GM12878 (cell line): ENCODE data around the gene LHX6. TPM values are rescaled to one million over a fixed set of nuclear protein-coding genes. Genes with fewer than 3 reads are reported as not detected.

ENCODE experiments used
- ATAC-seq: fragments of 200-7000 bp; cut with Tn5 transposase; 3 replicates; pipeline ENCODE4 v1.9.1; 2020; ENCODE audit warnings: mild to moderate bottlenecking, moderate library complexity
- BruUV-seq: library from RNA; stranded (reverse); fragments of 400-500 nt; replicated peaks from 2 replicates; lab custom pipeline; 2021; lab: Mats Ljungman, UMichigan
- CTCF ChIA-PET: fragments of 300-600 bp; sonication (Branson Sonifier 250); formaldehyde crosslinking; extraction: SDS; loops from one replicate; lab custom pipeline; 2021; ENCODE audit warnings: inconsistent platforms; lab: Yijun Ruan, JAX
- POLR2A ChIA-PET: fragments of 350-600 bp; formaldehyde crosslinking; extraction: SDS; loops from one replicate; lab custom pipeline; 2021; ENCODE audit warnings: inconsistent platforms; lab: Charles Lee
- RAD21 ChIA-PET: fragments of 300-600 bp; sonication (Branson Sonifier 250); formaldehyde crosslinking; loops from one replicate; lab custom pipeline; 2023; ENCODE audit warnings: antibody characterized with exemption; ENCODE audit not compliant: unreplicated experiment; lab: Charles Lee
- SMC1A ChIA-PET: fragments of 300-600 bp; sonication (Branson Sonifier 250); formaldehyde crosslinking; loops from one replicate; lab custom pipeline; 2023; ENCODE audit not compliant: unreplicated experiment, uncharacterized antibody; lab: Charles Lee
- DNase-seq: peaks from one replicate; pipeline ENCODE4 v3.0.0-alpha.2; 2011; ENCODE audit warnings: low read depth, low spot score
- FAIRE-seq: peaks from 3 replicates; lab custom pipeline; 2011; peaks lifted over from hg19 to GRCh38; lab: Jason Lieb, UNC
- H2AFZ ChIP-seq: 2 replicates; pipeline ENCODE4 v1.6.0; 2011; ENCODE audit warnings: low read depth, low read length, control low read depth; ENCODE audit not compliant: control insufficient read depth
- H3K27ac ChIP-seq: 2 replicates; pipeline ENCODE4 v1.5.1; 2011; ENCODE audit warnings: control low read depth; ENCODE audit not compliant: control insufficient read depth, insufficient read depth
- H3K27me3 ChIP-seq, 2 experiments: replicated peaks in 1 of 2; 2 replicates each; pipeline versions ENCODE4 v1.6.0 to v1.6.1; 2011; ENCODE audit warnings: low read length in 1 of 2; ENCODE audit not compliant: control insufficient read depth in 2 of 2, insufficient read depth in 2 of 2
- H3K36me3 ChIP-seq, 2 experiments: 2 replicates each; pipeline ENCODE4 v1.5.1; 2011; ENCODE audit warnings: low read length in 1 of 2; ENCODE audit not compliant: control insufficient read depth in 2 of 2, insufficient read depth in 2 of 2
- H3K4me1 ChIP-seq: 2 replicates; pipeline ENCODE4 v1.6.1; 2011; ENCODE audit warnings: mild to moderate bottlenecking, low read length, moderate library complexity, mixed read lengths; ENCODE audit not compliant: control insufficient read depth, insufficient read depth
- H3K4me2 ChIP-seq: 2 replicates; pipeline ENCODE4 v1.6.0; 2011; ENCODE audit warnings: control low read depth; ENCODE audit not compliant: control insufficient read depth, insufficient read depth
- H3K4me3 ChIP-seq: fragments of 200-600 bp; sonication (generic); 2 replicates; pipeline ENCODE4 v1.5.1; 2016
- H3K79me2 ChIP-seq: 2 replicates; pipeline ENCODE4 v1.6.0; 2011; ENCODE audit warnings: low read length; ENCODE audit not compliant: control insufficient read depth, insufficient read depth
- H3K9ac ChIP-seq: 2 replicates; pipeline ENCODE4 v1.8.0; 2011; ENCODE audit warnings: low read length, control low read depth, mixed read lengths; ENCODE audit not compliant: control insufficient read depth, insufficient read depth
- H3K9me3 ChIP-seq: replicated peaks from 3 replicates; pipeline ENCODE4 v1.5.1; 2011; ENCODE audit warnings: mild to moderate bottlenecking, low read length; ENCODE audit not compliant: control insufficient read depth, insufficient read depth
- H4K20me1 ChIP-seq: 2 replicates; pipeline ENCODE4 v1.6.0; 2011; ENCODE audit not compliant: control insufficient read depth, insufficient read depth
- ATF7 ChIP-seq: fragments of 450-650 bp; IDR thresholded peaks from 2 replicates; pipeline ENCODE4 v1.6.1; 2016; ENCODE audit warnings: low read depth, mild to moderate bottlenecking
- CBX3 ChIP-seq: fragments of 200-600 bp; sonication (generic); IDR thresholded peaks from 2 replicates; pipeline ENCODE4 v1.6.1; 2016; ENCODE audit warnings: low read depth, borderline replicate concordance
- CHD1 ChIP-seq: IDR thresholded peaks from 2 replicates; pipeline ENCODE4 v1.6.1; 2012; ENCODE audit warnings: low read depth, low read length, improper control_type of control experiment
- E2F8 ChIP-seq: fragments of 450-650 bp; IDR thresholded peaks from 2 replicates; pipeline ENCODE4 v1.6.1; 2018; ENCODE audit warnings: mild to moderate bottlenecking, low read depth, moderate library complexity; ENCODE audit not compliant: partially characterized antibody
- ETV6 ChIP-seq, 2 experiments: fragments of 450-650 bp in 1 of 2; IDR thresholded peaks in 1 of 2; conservative IDR thresholded peaks in 1 of 2; 2 replicates each; pipeline ENCODE4 v1.6.1; 2014; ENCODE audit warnings: antibody characterized with exemption in 1 of 2, borderline replicate concordance in 1 of 2, low read depth in 1 of 2, mild to moderate bottlenecking in 1 of 2, moderate library complexity in 1 of 2
- HDAC2 ChIP-seq: fragments of 200-600 bp; sonication (generic); IDR thresholded peaks from 2 replicates; pipeline ENCODE4 v1.6.1; 2017
- IRF3 ChIP-seq: fragments of 450-650 bp; IDR thresholded peaks from 2 replicates; pipeline ENCODE4 v1.6.1; 2014; ENCODE audit warnings: mild to moderate bottlenecking
- IRF4 ChIP-seq: IDR thresholded peaks from 2 replicates; pipeline ENCODE4 v1.6.1; 2011; ENCODE audit warnings: low read depth, low read length
- MYB ChIP-seq: fragments of 150-350 bp; IDR thresholded peaks from 2 replicates; pipeline ENCODE4 v1.6.1; 2014; ENCODE audit warnings: mild to moderate bottlenecking, low read depth, low read length, borderline replicate concordance
- NR2C1 ChIP-seq: fragments of 450-650 bp; IDR thresholded peaks from 2 replicates; pipeline ENCODE4 v1.6.1; 2017; ENCODE audit warnings: antibody characterized with exemption, mild to moderate bottlenecking, moderate library complexity
- SP1 ChIP-seq: IDR thresholded peaks from one replicate; pipeline ENCODE4 v1.6.1; 2011; ENCODE audit warnings: low read depth, low read length
- SREBF1 ChIP-seq: IDR thresholded peaks from 2 replicates; pipeline ENCODE4 v1.6.1; 2012; ENCODE audit warnings: mild to moderate bottlenecking, low read length
- TCF7 ChIP-seq: IDR thresholded peaks from 2 replicates; pipeline ENCODE4 v1.6.1; 2014; ENCODE audit warnings: antibody characterized with exemption, borderline replicate concordance
- ZBED1 ChIP-seq: IDR thresholded peaks from 2 replicates; pipeline ENCODE4 v1.6.1; 2016; ENCODE audit warnings: borderline replicate concordance
- ZNF592 ChIP-seq: fragments of 450-650 bp; IDR thresholded peaks from 2 replicates; pipeline ENCODE4 v1.6.1; 2017; ENCODE audit warnings: mild to moderate bottlenecking, moderate library complexity
- WGBS: methylation state at CpG from one replicate; pipeline ENCODE4 v1.1.6; 2016; ENCODE audit warnings: low lambda C conversion rate; ENCODE audit not compliant: insufficient replicate concordance, insufficient coverage; ENCODE audit errors: missing lambda C conversion rate; 5-methylcytosine and 5-hydroxymethylcytosine counted together
- in situ Hi-C: fragments of 300-500 bp; cut with MboI; formaldehyde crosslinking; loops from 9 replicates; pipeline ENCODE4 v1.14.3; 2018; ENCODE audit warnings: mixed read lengths
- intact Hi-C: fragments of 100-400 bp; cut with micrococcal nuclease; formaldehyde crosslinking; loops from one replicate; pipeline ENCODE4 v1.14.2; 2022; ENCODE audit not compliant: unreplicated experiment
- polyA plus RNA-seq, 11 experiments: library from polyadenylated mRNA; depleted of rRNA in 4 of 11; unstranded in 6 of 11; stranded (reverse) in 5 of 11; fragments of >200 nt; fragmentation: Nextera tagmentation in 4 of 11; fragmentation: Illumina TruSeq in 1 of 11; extraction: Ambion mirVana in 4 of 11; extraction: Trizol in 1 of 11; gene quantifications; 1 replicate in 1 of 11; 2 replicates in 10 of 11; pipeline versions ENCODE4 v1.2.1 to v1.2.3, GENCODE V29; 2011 to 2016; ENCODE audit warnings: inconsistent platforms in 2 of 11, missing spikeins in 2 of 11, low read depth in 1 of 11
- total RNA-seq, 4 experiments: library from RNA; depleted of rRNA in 3 of 4; stranded (reverse); fragments of >200 nt in 3 of 4; fragmentation: Illumina TruSeq in 1 of 4; extraction: Trizol in 1 of 4; gene quantifications; 2 replicates each; pipeline versions ENCODE4 v1.2.1 to v1.2.3, GENCODE V29; 2013 to 2021

The LHX6 gene
- total and polyA plus RNA-seq, 10 of the 15 experiments (the other 5 are each of a cell fraction or from before 2014, with no cell fraction given), result not detected

- ChIA-PET CTCF (interaction anchor here (0.6 kb wide), 1 partner anchor 1177 kb away, joined by 3 read pairs; no protein-coding TSS in a partner anchor), POLR2A (no interaction called here), SMC1A (no interaction called here), RAD21 (no interaction called here)
- BruUV-seq, result no TSS peak
- H3K4me3 ChIP-seq, result no peak overlapping the region
- no peak overlapping the region for H3K9ac ChIP-seq
- H3K4me1 ChIP-seq, result no peaks in the 10 kb centered on the region
- H3K4me2 ChIP-seq, result no peak overlapping the region
- intact Hi-C loops (no loop called here), in situ Hi-C loops (no loop called here)
- ATAC-seq (no peak), FAIRE-seq (no peak), DNase-seq (no peak)
- TF ChIP-seq ETV6 (conservative IDR thresholded peaks at IDR 0.05 in 1 of 2, IDR thresholded peaks at IDR 0.05 in 1 of 2; ENCODE audit: borderline replicate concordance in 1 of 2, low read depth in 1 of 2) (no peak), SREBF1 (no peak), CHD1 (no peak), SP1 (no peak), E2F8 (no peak), NR2C1 (no peak), IRF3 (no peak), TCF7 (no peak), ATF7 (no peak), MYB (no peak), ZBED1 (no peak), ZNF592 (no peak), HDAC2 (no peak), CBX3 (no peak), IRF4 (no peak)
- H3K79me2 ChIP-seq, result peaks cover 18% of the 10 kb centered on the region
- H3K36me3 ChIP-seq, result peaks cover 2 to 24% of the 10 kb centered on the region in 2 experiments; a peak in 3 of 4 replicates
- H3K27me3 ChIP-seq, result no peaks in the 10 kb centered on the region
- WGBS, result 95% methylated on average over 7 of the region's 7 CpGs
- H3K9me3 ChIP-seq, result peaks cover 3% of the 10 kb centered on the region; the same call in 2 of the 3 replicates
- H2AFZ ChIP-seq, result no peak overlapping the region
- no peak overlapping the region for H3K27ac ChIP-seq
- H4K20me1 ChIP-seq, result no peaks in the 10 kb centered on the region
Observed at GRCh38 chr9:122276096-122276495, 47.3 kb upstream of the LHX6 start.
